GM18951 (cell line): ENCODE measurements around the gene ANKRD12.

ENCODE experiments used
- POLR2A ChIP-seq: IDR thresholded peaks from 4 replicates; pipeline ENCODE4 v1.6.1; 2011; ENCODE audit warnings: mild to moderate bottlenecking; ENCODE audit not compliant: insufficient read length, insufficient read depth; ENCODE audit errors: extremely low read depth
- in situ Hi-C: fragments of 300-500 bp; cut with MboI; formaldehyde crosslinking; loops from one replicate; pipeline ENCODE4 v1.12.0; 2022; ENCODE audit warnings: low sequenced_read_pairs, mixed read lengths, inconsistent platforms; ENCODE audit not compliant: unreplicated experiment

ANKRD12 gene

GRCh38 chr18:9101730-9102507 lies 34.7 kb upstream of the ANKRD12 start:
- in situ Hi-C loops: no loop called here
- TF ChIP-seq POLR2A: no peak

GRCh38 chr18:9102508-9103375 lies 33.8 kb upstream of the ANKRD12 start, which contains the start of gene NDUFV2:
Gene NDUFV2, plus strand, starts transcription at chr18:9102699. Its CDS starts 45 bp downstream, at chr18:9102744.
- in situ Hi-C loops: no loop called here
- peak; percentile 80 for TF ChIP-seq POLR2A

- in situ Hi-C loops: no loop called here
- no peak for TF ChIP-seq POLR2A
Observed at GRCh38 chr18:9103376-9103873, 33.2 kb upstream of the ANKRD12 start.

- in situ Hi-C loops: no loop called here
Observed at GRCh38 chr18:9104244-9104901, 32.2 kb upstream of the ANKRD12 start.

GRCh38 chr18:9105420-9105819 lies 31.2 kb upstream of the ANKRD12 start:
- no peak for TF ChIP-seq POLR2A
- in situ Hi-C loops: no loop called here

More at GRCh38 chr18:9104244-9104901, 32.2 kb upstream of the ANKRD12 start:
- no peak for TF ChIP-seq POLR2A

GRCh38 chr18:9106094-9106493 lies 30.5 kb upstream of the ANKRD12 start:
- TF ChIP-seq POLR2A: no peak
- in situ Hi-C loops: no loop called here

- in situ Hi-C loops: no loop called here
- no peak for TF ChIP-seq POLR2A
Observed at GRCh38 chr18:9106800-9107584, 29.6 kb upstream of the ANKRD12 start.

- in situ Hi-C loops: no loop called here
Observed at GRCh38 chr18:9108911-9109310, 27.7 kb upstream of the ANKRD12 start.

GRCh38 chr18:9109523-9109922 lies 27.1 kb upstream of the ANKRD12 start:
- in situ Hi-C loops: no loop called here
- TF ChIP-seq POLR2A: no peak

More at GRCh38 chr18:9108911-9109310, 27.7 kb upstream of the ANKRD12 start:
- TF ChIP-seq POLR2A: no peak

- in situ Hi-C loops: no loop called here
- TF ChIP-seq POLR2A: no peak
Observed at GRCh38 chr18:9113468-9114149, 23.0 kb upstream of the ANKRD12 start.

GRCh38 chr18:9115984-9116383 lies 20.6 kb upstream of the ANKRD12 start:
- in situ Hi-C loops: no loop called here
- TF ChIP-seq POLR2A: no peak
